NCI-H2171 (cell line): ENCODE results near the gene PNPLA5.

Experiments used
- DNase-seq: peaks from one replicate; lab custom pipeline; 2025; lab: John Stamatoyannopoulos, UW

The PNPLA5 gene

GRCh38 chr22:43854786-43855271, 37.0 kb downstream of the PNPLA5 start:
- no peak for DNase-seq

GRCh38 chr22:43854121-43854785, 37.6 kb downstream of the PNPLA5 start:
- DNase-seq: no peak

GRCh38 chr22:43853328-43853931, 38.4 kb downstream of the PNPLA5 start:
- DNase-seq: no peak

GRCh38 chr22:43852573-43853327, 39.1 kb downstream of the PNPLA5 start:
- DNase-seq: no peak

- DNase-seq: no peak
Observed at GRCh38 chr22:43851979-43852307, 39.9 kb downstream of the PNPLA5 start.

GRCh38 chr22:43851058-43851978, 40.5 kb downstream of the PNPLA5 start:
- DNase-seq: no peak

- no peak for DNase-seq
Observed at GRCh38 chr22:43850529-43850928, 41.3 kb downstream of the PNPLA5 start.

GRCh38 chr22:43849731-43850130, 42.1 kb downstream of the PNPLA5 start:
- DNase-seq: no peak

GRCh38 chr22:43848366-43849171, 43.2 kb downstream of the PNPLA5 start:
- no peak for DNase-seq

- DNase-seq: no peak
Observed at GRCh38 chr22:43847376-43848289, 44.2 kb downstream of the PNPLA5 start.

GRCh38 chr22:43846966-43847365, 44.8 kb downstream of the PNPLA5 start:
- no peak for DNase-seq

GRCh38 chr22:43845981-43846380, 45.8 kb downstream of the PNPLA5 start:
- no peak for DNase-seq

- no peak for DNase-seq
Observed at GRCh38 chr22:43844560-43845545, 47.0 kb downstream of the PNPLA5 start.

GRCh38 chr22:43843783-43844530, 47.9 kb downstream of the PNPLA5 start:
- DNase-seq: no peak

GRCh38 chr22:43841742-43842141, 50.1 kb downstream of the PNPLA5 start:
- no peak for DNase-seq

GRCh38 chr22:43840851-43841250, 51.0 kb downstream of the PNPLA5 start:
- DNase-seq: no peak

GRCh38 chr22:43840431-43840830, 51.4 kb downstream of the PNPLA5 start:
- no peak for DNase-seq

- no peak for DNase-seq
Observed at GRCh38 chr22:43839781-43840180, 52.0 kb downstream of the PNPLA5 start.
